ENCODE data around the gene NBL1. TPM values are rescaled to one million over a fixed set of nuclear protein-coding genes. Genes with fewer than 3 reads are reported as not detected.

NBL1 gene
- total RNA-seq, 1 donor from 2014 or later, result 66.4 TPM

DNA sequence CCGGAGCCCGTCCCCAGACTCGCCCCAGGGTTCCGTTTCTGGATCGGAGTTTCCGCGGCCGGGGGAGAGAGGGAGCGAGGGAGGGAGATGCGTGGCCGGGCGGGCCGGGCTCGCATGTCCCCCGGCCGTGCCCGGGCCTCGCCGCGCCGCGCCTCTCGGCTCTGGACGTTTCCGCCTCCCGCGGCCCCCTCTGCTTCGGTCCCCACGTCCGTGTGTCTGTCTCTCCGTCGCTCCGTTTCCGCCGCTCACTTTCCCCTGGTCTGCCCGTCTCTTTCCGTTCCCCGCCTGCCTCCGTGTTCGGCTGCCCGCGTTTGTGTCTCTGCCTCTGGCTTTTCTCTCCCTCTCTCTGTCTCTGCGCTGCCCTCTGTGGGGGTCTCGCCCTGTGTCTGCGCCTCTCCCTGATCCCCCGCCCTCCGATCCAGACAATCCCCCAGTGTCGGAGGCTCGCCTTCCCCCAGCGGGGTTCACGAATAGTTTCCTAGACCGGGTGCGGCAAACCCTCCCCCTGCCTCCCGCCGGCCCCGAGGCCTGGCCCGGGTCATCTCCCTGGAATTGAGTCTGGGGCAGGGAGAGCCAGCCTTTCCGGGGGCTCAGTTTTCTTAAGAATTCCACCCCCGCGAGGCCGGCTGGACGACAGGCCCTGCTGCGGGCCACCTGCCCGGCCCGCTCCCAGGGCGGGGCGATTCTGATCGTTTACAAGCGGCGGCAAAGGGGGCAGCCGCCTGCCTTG is 735 bp downstream of the NBL1 start:
- DNase-seq (ENCODE audit: extremely low read depth, low read depth, low spot score), result no peak

- DNase-seq (ENCODE audit: extremely low read depth, low read depth, low spot score), result no peak
Observed at GRCh38 chr1:19645411-19646251, 1.5 kb downstream of the NBL1 start.

DNA sequence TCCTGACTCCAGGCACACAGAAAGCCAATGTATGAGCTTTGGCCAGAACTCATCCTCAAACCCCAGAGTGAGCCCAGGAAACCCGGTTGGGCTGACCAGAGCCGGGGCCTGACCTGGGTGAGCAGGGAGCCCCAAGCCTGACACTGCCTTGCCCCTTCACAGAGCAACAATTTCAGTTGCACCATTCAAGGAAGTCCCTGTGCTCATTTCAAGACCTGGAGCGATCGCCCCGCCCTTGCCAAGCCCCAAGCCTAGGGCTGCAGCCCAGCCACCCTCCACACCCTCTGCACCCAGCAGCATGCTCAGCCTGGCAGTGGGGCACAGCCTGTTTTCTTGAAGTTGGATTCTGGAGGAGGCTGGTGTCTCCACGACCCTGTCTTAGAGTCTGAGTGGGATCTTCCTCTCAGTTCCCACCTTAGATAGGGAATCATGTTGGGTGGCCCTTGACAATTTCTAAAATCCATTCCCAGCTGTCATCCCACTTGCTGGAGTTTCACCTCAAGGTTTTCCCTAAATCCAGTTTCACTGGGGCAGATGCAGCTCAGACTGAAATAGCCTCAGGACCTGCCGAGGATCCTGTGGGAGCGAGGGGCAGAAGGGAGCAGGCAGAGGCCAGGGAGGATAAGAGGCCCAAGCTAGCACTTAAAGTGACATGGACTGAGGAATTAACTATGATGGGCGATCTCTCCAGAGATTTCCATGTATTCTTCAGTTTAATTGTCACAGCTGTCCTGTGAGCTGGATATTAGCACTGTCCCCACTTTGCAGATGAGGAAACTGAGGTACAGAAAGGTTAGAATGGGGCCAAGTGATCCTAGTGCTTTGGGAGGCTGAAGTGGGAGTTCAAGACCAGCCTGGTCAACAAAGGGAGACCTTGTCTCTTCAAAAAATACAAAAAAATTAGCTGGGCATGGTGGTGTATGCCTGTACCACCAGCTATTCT is 2.5 kb downstream of the NBL1 start:
- DNase-seq (ENCODE audit: extremely low read depth, low read depth, low spot score), result no peak

- no peak for DNase-seq (ENCODE audit: extremely low read depth, low read depth, low spot score)
Observed at GRCh38 chr1:19647643-19648042, 3.5 kb downstream of the NBL1 start.

DNA sequence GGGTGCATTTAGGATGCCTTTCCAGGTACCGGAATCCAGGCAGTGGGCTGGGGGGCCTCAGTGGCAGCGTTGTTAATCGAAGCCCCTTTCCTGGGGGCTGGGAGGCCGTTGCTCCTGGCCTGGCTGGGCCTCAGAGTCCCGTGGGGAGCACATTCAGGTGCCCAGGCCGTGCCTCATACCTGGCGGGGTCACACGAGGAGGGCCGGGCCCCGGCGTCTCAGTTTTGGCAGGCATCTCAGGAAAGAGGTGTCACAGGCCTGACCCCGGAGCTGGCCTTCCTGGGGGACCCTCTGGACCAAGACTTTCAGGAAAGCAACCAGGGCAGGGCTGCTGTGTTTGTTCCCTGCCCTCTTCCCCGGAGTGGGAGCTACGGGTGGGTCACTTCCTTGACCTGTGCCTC is 4.1 kb downstream of the NBL1 start:
- DNase-seq (ENCODE audit: extremely low read depth, low read depth, low spot score), result no peak

DNA sequence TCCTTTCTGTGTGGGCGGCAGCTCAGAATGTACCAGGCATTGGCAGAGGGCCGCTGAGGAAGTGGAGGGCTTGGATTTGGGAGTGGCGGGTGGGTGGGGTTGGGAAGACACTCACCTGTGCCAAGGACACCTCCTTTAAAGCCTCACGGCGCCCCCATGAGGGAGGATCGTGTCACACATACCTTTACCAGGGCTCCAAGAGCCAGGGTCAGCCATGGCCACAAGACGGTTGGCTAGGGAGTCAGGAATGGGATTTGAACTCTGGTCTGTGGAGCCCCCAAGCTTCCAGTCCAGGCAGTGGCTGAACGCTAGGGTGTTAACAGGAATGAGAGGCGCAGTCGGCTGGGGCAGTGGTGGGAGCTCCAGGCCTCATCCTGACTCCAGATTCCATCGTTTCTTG is 4.6 kb downstream of the NBL1 start:
- DNase-seq (ENCODE audit: extremely low read depth, low read depth, low spot score), result no peak

GRCh38 chr1:19650416-19651140 is 6.5 kb downstream of the NBL1 start:
- no peak for DNase-seq (ENCODE audit: extremely low read depth, low read depth, low spot score)

GRCh38 chr1:19651141-19651737 is 7.1 kb downstream of the NBL1 start:
- no peak for DNase-seq (ENCODE audit: extremely low read depth, low read depth, low spot score)

GRCh38 chr1:19654386-19654785 is 10.3 kb downstream of the NBL1 start:
- no peak for DNase-seq (ENCODE audit: extremely low read depth, low read depth, low spot score)

DNA sequence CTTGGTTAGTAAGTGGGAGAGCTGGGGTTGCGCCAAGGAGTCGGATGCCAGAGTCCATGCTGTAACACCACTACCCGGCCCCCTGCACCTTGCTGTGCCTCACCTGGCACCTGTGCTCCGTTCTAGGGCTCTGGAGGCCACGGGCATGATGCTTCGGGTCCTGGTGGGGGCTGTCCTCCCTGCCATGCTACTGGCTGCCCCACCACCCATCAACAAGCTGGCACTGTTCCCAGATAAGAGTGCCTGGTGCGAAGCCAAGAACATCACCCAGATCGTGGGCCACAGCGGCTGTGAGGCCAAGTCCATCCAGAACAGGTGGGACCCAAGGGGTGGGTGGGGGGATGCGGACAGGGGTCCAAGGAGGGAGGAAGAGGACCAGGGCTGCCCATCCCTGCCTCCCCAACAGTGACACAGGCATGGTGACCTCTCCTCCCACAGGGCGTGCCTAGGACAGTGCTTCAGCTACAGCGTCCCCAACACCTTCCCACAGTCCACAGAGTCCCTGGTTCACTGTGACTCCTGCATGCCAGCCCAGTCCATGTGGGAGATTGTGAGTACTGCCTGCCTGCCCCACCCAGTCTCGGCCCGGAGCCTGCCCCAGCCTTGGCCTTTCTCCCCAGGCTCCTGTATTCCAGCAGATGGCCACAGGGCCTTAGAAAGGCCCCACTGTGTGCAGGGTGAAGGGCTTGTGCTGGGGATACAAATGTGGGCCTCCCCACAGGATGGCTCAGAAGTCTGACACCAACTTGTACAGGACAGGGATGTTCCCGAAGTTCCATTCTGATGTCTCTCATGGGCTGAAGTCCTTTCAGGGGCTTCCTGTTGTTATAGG is 11.0 kb downstream of the NBL1 start:
- DNase-seq (ENCODE audit: extremely low read depth, low read depth, low spot score), result no peak

DNA sequence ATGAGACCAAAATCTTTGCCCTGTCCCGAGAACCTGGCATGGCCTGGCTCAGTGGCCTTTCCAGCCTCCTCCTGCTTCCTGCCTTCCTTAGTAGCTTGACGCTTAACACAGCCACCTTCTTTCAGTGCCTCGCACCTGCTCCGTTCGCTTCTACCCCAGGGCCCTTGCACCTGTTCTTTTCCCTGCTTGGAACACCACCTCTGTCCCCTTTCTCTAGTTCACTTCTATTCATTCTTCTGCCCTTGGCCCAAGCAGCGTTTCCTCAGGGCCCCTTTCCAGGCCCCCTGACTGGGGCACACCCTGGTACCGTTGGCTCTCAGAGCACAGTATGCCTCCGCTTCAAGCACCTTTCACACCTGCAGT is 11.6 kb downstream of the NBL1 start:
- DNase-seq (ENCODE audit: extremely low read depth, low read depth, low spot score), result no peak

DNA sequence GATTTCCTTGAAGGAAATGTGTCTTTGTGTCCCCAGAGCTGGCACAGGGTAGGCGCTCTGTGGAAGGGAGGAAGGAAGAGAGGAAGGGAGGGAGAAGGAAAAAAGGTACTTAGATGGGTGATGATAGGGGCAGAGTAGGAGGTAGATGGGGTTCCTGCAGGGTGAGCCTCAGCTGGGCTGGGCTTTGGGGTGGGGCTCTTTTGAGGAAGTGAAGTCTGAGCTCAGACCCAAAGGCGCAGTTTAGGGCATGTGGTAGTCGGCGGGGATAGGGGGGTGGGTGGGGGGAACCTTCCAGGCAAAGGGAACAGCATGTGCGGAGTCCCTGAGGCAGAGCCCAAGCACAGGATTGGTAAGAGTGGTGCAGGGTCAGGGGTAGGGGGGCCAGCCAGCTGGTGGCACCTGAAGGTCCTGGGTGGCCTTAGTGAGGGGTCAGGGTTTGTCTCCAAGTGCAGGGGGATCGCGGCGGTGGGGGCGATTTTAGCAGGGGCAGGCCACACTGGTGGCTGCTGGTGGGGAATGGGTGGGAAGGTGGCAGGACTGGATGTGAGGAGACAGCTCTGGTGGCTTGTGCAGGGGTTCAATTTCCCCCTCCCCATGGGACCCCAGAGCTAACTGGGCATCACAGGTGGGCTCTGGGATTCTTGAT is 12.1 kb downstream of the NBL1 start:
- DNase-seq (ENCODE audit: extremely low read depth, low read depth, low spot score), result no peak

GRCh38 chr1:19656780-19657466 is 12.8 kb downstream of the NBL1 start:
- no peak for DNase-seq (ENCODE audit: extremely low read depth, low read depth, low spot score)

DNA sequence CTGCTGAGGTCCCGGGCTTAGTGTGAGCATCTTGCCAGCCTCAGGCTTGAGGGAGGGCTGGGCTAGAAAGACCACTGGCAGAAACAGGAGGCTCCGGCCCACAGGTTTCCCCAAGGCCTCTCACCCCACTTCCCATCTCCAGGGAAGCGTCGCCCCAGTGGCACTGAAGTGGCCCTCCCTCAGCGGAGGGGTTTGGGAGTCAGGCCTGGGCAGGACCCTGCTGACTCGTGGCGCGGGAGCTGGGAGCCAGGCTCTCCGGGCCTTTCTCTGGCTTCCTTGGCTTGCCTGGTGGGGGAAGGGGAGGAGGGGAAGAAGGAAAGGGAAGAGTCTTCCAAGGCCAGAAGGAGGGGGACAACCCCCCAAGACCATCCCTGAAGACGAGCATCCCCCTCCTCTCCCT is 13.4 kb downstream of the NBL1 start:
- no peak for DNase-seq (ENCODE audit: extremely low read depth, low read depth, low spot score)

DNA sequence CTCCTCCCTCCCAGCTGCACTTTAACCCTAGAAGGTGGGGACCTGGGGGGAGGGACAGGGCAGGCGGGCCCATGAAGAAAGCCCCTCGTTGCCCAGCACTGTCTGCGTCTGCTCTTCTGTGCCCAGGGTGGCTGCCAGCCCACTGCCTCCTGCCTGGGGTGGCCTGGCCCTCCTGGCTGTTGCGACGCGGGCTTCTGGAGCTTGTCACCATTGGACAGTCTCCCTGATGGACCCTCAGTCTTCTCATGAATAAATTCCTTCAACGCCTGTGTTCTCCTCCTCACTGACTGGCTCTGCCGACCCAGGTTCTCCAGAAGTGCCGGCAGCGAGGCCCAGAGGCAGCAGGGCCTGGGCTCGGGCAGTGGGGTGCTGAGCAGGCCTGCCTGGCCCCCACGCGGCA is 14.1 kb downstream of the NBL1 start:
- no peak for DNase-seq (ENCODE audit: extremely low read depth, low read depth, low spot score)

- no peak for DNase-seq (ENCODE audit: extremely low read depth, low read depth, low spot score)
Observed at GRCh38 chr1:19661721-19662228, 17.7 kb downstream of the NBL1 start.

DNA sequence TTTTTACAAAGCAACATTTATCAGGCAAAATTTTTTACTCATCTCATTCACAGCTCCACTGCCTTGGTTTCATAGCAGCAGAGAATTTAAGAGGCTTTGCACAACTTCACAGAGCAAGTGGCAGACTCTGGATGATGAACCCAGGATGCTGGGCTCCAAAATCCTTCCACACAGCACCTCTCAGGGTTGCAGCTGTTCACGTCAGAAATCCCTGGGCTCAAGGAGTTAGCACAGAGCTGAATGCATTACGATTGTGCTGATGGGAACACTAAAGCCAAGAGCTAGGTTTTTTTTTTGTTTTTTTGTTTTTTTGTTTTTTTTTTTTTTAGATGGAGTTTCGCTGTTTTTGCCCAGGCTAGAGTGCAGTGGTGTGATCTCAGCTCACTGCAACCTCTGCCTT is 18.2 kb downstream of the NBL1 start:
- DNase-seq (ENCODE audit: extremely low read depth, low read depth, low spot score), result no peak

Data from glomerular endothelial cell (primary cell).